Natural killer cell (primary cell): ENCODE data around the gene CCDC182. TPM values are rescaled to one million over a fixed set of nuclear protein-coding genes. Genes with fewer than 3 reads are reported as not detected.

Experiments used
- ATAC-seq, 3 donors: fragments of 150-1000 bp in 2 of 3; fragments of 200-7000 bp in 1 of 3; cut with Tn5 transposase; 1 replicate in 1 of 3; 2 replicates in 2 of 3; pipeline ENCODE4 v1.10.0; 2021; ENCODE audit warnings: mild to moderate bottlenecking in 2 of 3, moderate library complexity in 2 of 3
- DNase-seq, 2 donors: peaks; one replicate each; pipeline versions ENCODE4 v3.0.0 to v3.0.0-alpha.2; 2013 to 2021; ENCODE audit warnings: mixed read lengths in 1 of 2
- H3K27ac ChIP-seq: one replicate; pipeline ENCODE4 v1.5.1; 2013; ENCODE audit warnings: mild to moderate bottlenecking, low read length
- H3K27me3 ChIP-seq: one replicate; pipeline ENCODE4 v1.6.1; 2013; ENCODE audit warnings: low read length; ENCODE audit not compliant: control insufficient read depth, insufficient read depth
- H3K36me3 ChIP-seq: one replicate; pipeline ENCODE4 v1.6.1; 2013; ENCODE audit warnings: low read length; ENCODE audit not compliant: control insufficient read depth, insufficient read depth
- H3K4me1 ChIP-seq: one replicate; pipeline ENCODE4 v1.6.1; 2013; ENCODE audit warnings: low read length; ENCODE audit not compliant: control insufficient read depth, insufficient read depth
- H3K4me3 ChIP-seq: one replicate; pipeline ENCODE4 v1.5.1; 2013; ENCODE audit warnings: low read length
- H3K9me3 ChIP-seq: one replicate; pipeline ENCODE4 v1.6.1; 2013; ENCODE audit warnings: low read length; ENCODE audit not compliant: control insufficient read depth, insufficient read depth
- H3K27ac Mint-ChIP-seq, 2 donors: one replicate each; pipeline ENCODE4 v1.8.0; 2022; ENCODE audit warnings: mild to moderate bottlenecking in 2 of 2, mixed read lengths in 2 of 2, moderate library complexity in 1 of 2
- H3K27me3 Mint-ChIP-seq, 2 donors: one replicate each; pipeline ENCODE4 v1.8.0; 2022; ENCODE audit warnings: low read depth in 2 of 2, mixed read lengths in 2 of 2
- H3K36me3 Mint-ChIP-seq: one replicate; pipeline ENCODE4 v1.8.0; 2022; ENCODE audit warnings: mixed read lengths
- H3K4me1 Mint-ChIP-seq, 2 donors: one replicate each; pipeline ENCODE4 v1.8.0; 2022; ENCODE audit warnings: mixed read lengths in 2 of 2
- H3K4me3 Mint-ChIP-seq: one replicate; pipeline ENCODE4 v1.8.0; 2022; ENCODE audit warnings: mild to moderate bottlenecking, moderate library complexity, mixed read lengths
- H3K9me3 Mint-ChIP-seq, 2 donors: one replicate each; pipeline ENCODE4 v1.8.0; 2022; ENCODE audit warnings: mixed read lengths in 2 of 2
- WGBS: methylation state at CpG from one replicate; pipeline ENCODE4 v1.1.7; 2013; ENCODE audit warnings: missing lambda C conversion rate; ENCODE audit not compliant: insufficient coverage; 5-methylcytosine and 5-hydroxymethylcytosine counted together
- intact Hi-C: fragments of 100-400 bp; cut with micrococcal nuclease; formaldehyde crosslinking; loops from one replicate; pipeline ENCODE4 v1.14.2; 2022
- total RNA-seq, 4 donors: library from RNA; stranded (reverse); fragments of 120-200 nt in 1 of 4; gene quantifications; one replicate each; pipeline versions ENCODE4 v1.2.3 to v1.2.4, GENCODE V29; 2013 to 2022
- TF ChIP-seq, protein P1 (sequence below): fragments of 200-600 bp; IDR thresholded peaks from one replicate; pipeline ENCODE4 v1.8.0; 2022; ENCODE audit warnings: antibody characterized with exemption

The CCDC182 gene
- total RNA-seq, 3 donors from 2014 or later (not counting 1 experiment from before 2014, with no cell fraction given) = not detected

DNA sequence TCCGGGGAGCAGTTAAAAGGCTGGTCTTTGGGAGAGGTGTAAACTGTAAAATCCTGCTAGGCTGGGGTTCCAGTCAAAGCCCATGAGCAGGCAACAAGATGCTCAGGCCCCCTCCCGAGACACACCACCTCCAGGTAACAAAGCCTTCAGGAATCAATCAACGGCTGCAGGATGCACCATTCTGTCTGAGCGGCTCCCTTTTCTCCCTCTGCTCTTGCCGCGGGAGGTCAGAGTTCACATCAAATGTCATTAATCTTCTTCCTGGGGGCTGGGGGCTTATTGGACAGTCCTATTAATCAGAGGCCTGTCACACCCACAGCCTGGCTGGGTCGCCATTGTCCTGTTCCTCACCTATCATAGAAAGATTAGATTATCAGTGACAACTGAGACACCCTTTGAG, 11.9 kb upstream of the CCDC182 start:
- TF ChIP-seq, protein P1, sequence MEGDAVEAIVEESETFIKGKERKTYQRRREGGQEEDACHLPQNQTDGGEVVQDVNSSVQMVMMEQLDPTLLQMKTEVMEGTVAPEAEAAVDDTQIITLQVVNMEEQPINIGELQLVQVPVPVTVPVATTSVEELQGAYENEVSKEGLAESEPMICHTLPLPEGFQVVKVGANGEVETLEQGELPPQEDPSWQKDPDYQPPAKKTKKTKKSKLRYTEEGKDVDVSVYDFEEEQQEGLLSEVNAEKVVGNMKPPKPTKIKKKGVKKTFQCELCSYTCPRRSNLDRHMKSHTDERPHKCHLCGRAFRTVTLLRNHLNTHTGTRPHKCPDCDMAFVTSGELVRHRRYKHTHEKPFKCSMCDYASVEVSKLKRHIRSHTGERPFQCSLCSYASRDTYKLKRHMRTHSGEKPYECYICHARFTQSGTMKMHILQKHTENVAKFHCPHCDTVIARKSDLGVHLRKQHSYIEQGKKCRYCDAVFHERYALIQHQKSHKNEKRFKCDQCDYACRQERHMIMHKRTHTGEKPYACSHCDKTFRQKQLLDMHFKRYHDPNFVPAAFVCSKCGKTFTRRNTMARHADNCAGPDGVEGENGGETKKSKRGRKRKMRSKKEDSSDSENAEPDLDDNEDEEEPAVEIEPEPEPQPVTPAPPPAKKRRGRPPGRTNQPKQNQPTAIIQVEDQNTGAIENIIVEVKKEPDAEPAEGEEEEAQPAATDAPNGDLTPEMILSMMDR = no peak
- no peaks in the 10 kb centered on the region for H3K4me1 Mint-ChIP-seq
- 82% methylated on average over 7 of the region's 7 CpGs for WGBS

DNA sequence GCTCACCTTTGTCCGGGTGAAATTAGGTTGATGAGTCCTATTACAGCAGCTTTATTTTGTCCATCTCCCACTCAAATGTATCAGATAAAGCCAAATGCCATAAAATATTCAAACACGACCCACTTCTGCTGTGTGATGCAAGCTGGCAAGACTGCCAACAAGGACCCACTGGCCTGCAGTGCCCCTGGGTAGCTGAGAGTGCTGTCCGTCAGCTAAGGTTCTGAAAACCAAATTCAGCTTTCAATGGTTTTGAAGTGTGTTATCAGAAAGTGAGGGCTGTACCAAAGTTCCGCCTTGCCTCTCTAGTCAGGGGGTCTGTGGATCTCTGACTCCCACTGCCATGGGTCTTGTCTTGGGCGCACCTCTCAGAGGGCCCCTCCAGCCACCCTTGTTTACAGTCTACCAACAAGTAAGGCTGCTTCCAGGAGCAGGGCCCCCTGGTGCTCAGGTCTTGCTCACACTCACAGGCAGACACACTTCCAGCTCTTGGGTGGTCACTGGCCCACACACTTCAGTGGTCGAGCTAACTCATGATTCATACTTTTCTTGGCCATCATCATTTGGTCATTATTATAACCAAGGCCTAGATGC, 10.5 kb upstream of the CCDC182 start:
- no peaks in the 10 kb centered on the region for H3K4me1 Mint-ChIP-seq
- H3K9me3 Mint-ChIP-seq = no peaks in the 10 kb centered on the region
- Histone ChIP-seq H3K27me3 (no peaks in the 10 kb centered on the region), H3K36me3 (no peaks in the 10 kb centered on the region), H3K4me3 (no peak overlapping the region), H3K27ac (no peak overlapping the region), H3K9me3 (no peaks in the 10 kb centered on the region), H3K4me1 (peaks cover 5% of the 10 kb centered on the region)
- 85% methylated on average over 6 of the region's 6 CpGs for WGBS
- DNase-seq = no peak
- TF ChIP-seq, protein P1 = no peak
- no peaks in the 10 kb centered on the region for H3K27me3 Mint-ChIP-seq
- H3K36me3 Mint-ChIP-seq = no peaks in the 10 kb centered on the region
- no peak overlapping the region for H3K27ac Mint-ChIP-seq
- intact Hi-C loops = no loop called here
- ATAC-seq = no peak
- H3K4me3 Mint-ChIP-seq = no peak overlapping the region

More for the DNA sequence above, 11.9 kb upstream of the CCDC182 start:
- ATAC-seq = no peak
- no peaks in the 10 kb centered on the region for H3K4me1 ChIP-seq
- no peaks in the 10 kb centered on the region for H3K9me3 ChIP-seq
- DNase-seq = no peak
- Mint-ChIP-seq H3K9me3 (no peaks in the 10 kb centered on the region), H3K4me3 (no peak overlapping the region), H3K36me3 (no peaks in the 10 kb centered on the region), H3K27me3 (peaks cover 0 to 2% of the 10 kb centered on the region in 2 donors), H3K27ac (no peak overlapping the region)
- no peaks in the 10 kb centered on the region for H3K36me3 ChIP-seq
- intact Hi-C loops = no loop called here
- H3K27me3 ChIP-seq = no peaks in the 10 kb centered on the region
- no peak overlapping the region for H3K27ac ChIP-seq
- H3K4me3 ChIP-seq = no peak overlapping the region

DNA sequence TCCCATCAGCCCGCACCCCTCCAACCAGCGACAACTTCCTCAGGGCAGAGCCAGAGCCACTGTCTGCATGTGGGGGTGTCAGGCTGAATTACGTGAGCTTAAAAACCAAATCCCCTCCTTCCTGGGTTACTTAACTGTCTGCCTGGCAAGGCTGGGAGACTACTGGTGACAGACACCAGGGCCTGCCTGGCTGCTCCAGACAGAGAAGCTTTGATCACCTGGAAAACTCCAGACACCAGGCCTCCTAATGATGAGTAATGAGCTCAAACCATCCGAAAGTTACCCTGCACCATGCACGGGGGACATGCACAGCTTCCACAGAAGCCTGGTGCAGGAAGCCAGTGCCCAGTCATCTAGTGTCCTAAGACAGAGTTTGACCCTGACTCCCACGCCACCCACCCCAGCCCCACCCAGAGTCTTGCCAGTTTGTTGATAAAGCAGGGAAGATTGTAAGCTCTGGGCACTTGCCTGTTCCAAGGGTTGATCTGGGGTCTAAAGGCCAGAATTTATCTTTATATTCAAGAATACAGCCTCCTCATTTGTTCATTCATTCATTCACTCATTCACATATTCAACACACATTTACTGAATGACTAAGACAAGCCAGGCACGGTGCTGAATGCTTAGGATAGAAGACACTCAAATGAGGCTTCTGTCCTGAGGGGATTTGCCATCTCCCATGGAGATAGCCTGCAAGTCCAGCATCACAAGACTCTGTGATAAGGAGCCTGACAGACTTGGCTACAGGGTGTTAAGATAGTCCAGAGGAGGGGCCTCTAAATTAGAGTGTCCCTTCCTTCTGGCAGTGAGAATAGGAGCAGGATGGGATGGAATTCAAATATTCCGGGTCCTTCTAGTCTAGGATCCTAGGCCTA, 7.2 kb upstream of the CCDC182 start:
- no peak for DNase-seq
- intact Hi-C loops = no loop called here
- H3K4me1 Mint-ChIP-seq = peaks cover 7 to 14% of the 10 kb centered on the region in 2 donors
- H3K4me3 Mint-ChIP-seq = no peak overlapping the region
- Histone ChIP-seq H3K9me3 (no peaks in the 10 kb centered on the region), H3K4me1 (peaks cover 15% of the 10 kb centered on the region), H3K4me3 (no peak overlapping the region), H3K27me3 (no peaks in the 10 kb centered on the region), H3K36me3 (no peaks in the 10 kb centered on the region), H3K27ac (no peak overlapping the region)
- peaks cover 8 to 9% of the 10 kb centered on the region in 2 donors for H3K27me3 Mint-ChIP-seq
- H3K9me3 Mint-ChIP-seq = no peaks in the 10 kb centered on the region
- no peaks in the 10 kb centered on the region for H3K36me3 Mint-ChIP-seq
- TF ChIP-seq, protein P1 = no peak
- ATAC-seq = no peak
- WGBS = 78% methylated on average over 7 of the region's 8 CpGs
- H3K27ac Mint-ChIP-seq = no peak overlapping the region
